Measurements from ENCODE around the gene CFAP141. TPM values are rescaled to one million over a fixed set of nuclear protein-coding genes. Genes with fewer than 3 reads are reported as not detected.
A peak's percentile ranks its signal among the peaks of the same experiment; 100 is the strongest.

Gene CFAP141
- polyA plus RNA-seq, 3 donors: not detected

GRCh38 chr1:154239491-154239890 is 33.4 kb upstream of the CFAP141 start:
- Mint-ChIP-seq H3K4me3 (no peak overlapping the region), H3K4me1 (no peaks in the 10 kb centered on the region), H3K9me3 (no peaks in the 10 kb centered on the region), H3K36me3 (peaks cover 89 to 100% of the 10 kb centered on the region in 2 donors), H3K27ac (peak overlapping the region in 2 of 7 donors; percentile 5 to 46), H3K27me3 (ENCODE audit: low read depth in 3 of 3) (no peaks in the 10 kb centered on the region)
- H2AFZ ChIP-seq (ENCODE audit: insufficient read depth, low read depth, low read length, poor library complexity, severe bottlenecking): no peak overlapping the region
- intact Hi-C loops (cut with micrococcal nuclease): no loop called here
- TF ChIP-seq CTCF (IDR thresholded peaks at IDR 0.05): no peak
- no CpG with 5 or more reads among the region's 3 CpGs for WGBS (ENCODE audit: insufficient coverage)
- no peaks in the 10 kb centered on the region for H3K27me3 ChIP-seq (ENCODE audit: control insufficient read depth in 2 of 2, insufficient read depth in 2 of 2, low read length in 2 of 2)
- peaks cover 61% of the 10 kb centered on the region for H3K79me2 ChIP-seq (ENCODE audit: insufficient read depth, low read length)
- no peak for DNase-seq
- H3K4me1 ChIP-seq (ENCODE audit: control insufficient read depth in 1 of 2, insufficient read depth in 2 of 2, low read length in 2 of 2): no peaks in the 10 kb centered on the region
- no peak overlapping the region for H3K4me3 ChIP-seq (replicated peaks in 1 of 3; ENCODE audit: low read depth in 2 of 3, low read length in 3 of 3)
- H3K27ac ChIP-seq (ENCODE audit: low read depth in 1 of 2, low read length in 2 of 2): no peak overlapping the region
- H4K20me1 ChIP-seq (ENCODE audit: insufficient read depth, low read length): peaks cover 62% of the 10 kb centered on the region
- H3K4me2 ChIP-seq (replicated peaks; ENCODE audit: extremely low read depth, low read length, poor library complexity, severe bottlenecking): no peak overlapping the region
- no peak overlapping the region for H3K9ac ChIP-seq (ENCODE audit: insufficient read depth, low read length, poor library complexity, severe bottlenecking)
- H3K36me3 ChIP-seq (replicated peaks in 1 of 2; ENCODE audit: control insufficient read depth in 1 of 2, insufficient read depth in 2 of 2, low read length in 2 of 2): peaks cover 97 to 100% of the 10 kb centered on the region in 2 donors
- H3K9me3 ChIP-seq (replicated peaks in 1 of 2; ENCODE audit: control insufficient read depth in 1 of 2, insufficient read depth in 1 of 2, low read length in 2 of 2): no peaks in the 10 kb centered on the region

GRCh38 chr1:154237880-154238506 is 31.9 kb upstream of the CFAP141 start:
- intact Hi-C loops (cut with micrococcal nuclease): no loop called here
- Mint-ChIP-seq H3K4me1 (no peaks in the 10 kb centered on the region), H3K27me3 (ENCODE audit: low read depth in 3 of 3) (no peaks in the 10 kb centered on the region), H3K9me3 (no peaks in the 10 kb centered on the region), H3K27ac (peak overlapping the region in 1 of 7 donors; percentile 22), H3K36me3 (peaks cover 85 to 99% of the 10 kb centered on the region in 2 donors), H3K4me3 (no peak overlapping the region)
- Histone ChIP-seq H2AFZ (ENCODE audit: insufficient read depth, low read depth, low read length, poor library complexity, severe bottlenecking) (no peak overlapping the region), H3K27me3 (ENCODE audit: control insufficient read depth in 2 of 2, insufficient read depth in 2 of 2, low read length in 2 of 2) (no peaks in the 10 kb centered on the region), H3K79me2 (ENCODE audit: insufficient read depth, low read length) (peaks cover 70% of the 10 kb centered on the region), H3K9me3 (replicated peaks in 1 of 2; ENCODE audit: control insufficient read depth in 1 of 2, insufficient read depth in 1 of 2, low read length in 2 of 2) (no peaks in the 10 kb centered on the region), H3K4me2 (replicated peaks; ENCODE audit: extremely low read depth, low read length, poor library complexity, severe bottlenecking) (no peak overlapping the region), H3K27ac (ENCODE audit: low read depth in 1 of 2, low read length in 2 of 2) (no peak overlapping the region), H3K4me3 (replicated peaks in 1 of 3; ENCODE audit: low read depth in 2 of 3, low read length in 3 of 3) (no peak overlapping the region), H3K36me3 (replicated peaks in 1 of 2; ENCODE audit: control insufficient read depth in 1 of 2, insufficient read depth in 2 of 2, low read length in 2 of 2) (peaks cover 95 to 99% of the 10 kb centered on the region in 2 donors), H3K4me1 (ENCODE audit: control insufficient read depth in 1 of 2, insufficient read depth in 2 of 2, low read length in 2 of 2) (no peaks in the 10 kb centered on the region), H4K20me1 (ENCODE audit: insufficient read depth, low read length) (peaks cover 67% of the 10 kb centered on the region), H3K9ac (ENCODE audit: insufficient read depth, low read length, poor library complexity, severe bottlenecking) (no peak overlapping the region)
- DNase-seq: no peak
- TF ChIP-seq CTCF (IDR thresholded peaks at IDR 0.05): no peak
- WGBS (ENCODE audit: insufficient coverage): 100% methylated on average over 1 of the region's 6 CpGs

All from CD14-positive monocyte (primary cell).